GM10266 (cell line): Measurements from ENCODE around the gene ITGB3BP.
"Not testable (repeated sequence)": the region's sequence is repeated elsewhere in the genome, so short reads cannot be mapped to it uniquely, and the experiment has no call there.

Source experiments
- DNase-seq: peaks from one replicate; pipeline ENCODE4 v3.0.0; 2012; ENCODE audit errors: extremely low spot score
- TF ChIP-seq, protein P1 (sequence below): IDR thresholded peaks from 2 replicates; pipeline ENCODE4 v1.5.1; 2012; ENCODE audit warnings: mild to moderate bottlenecking, low read depth; ENCODE audit not compliant: control insufficient read depth, insufficient read depth; ENCODE audit errors: missing control alignments

Gene ITGB3BP, protein sequence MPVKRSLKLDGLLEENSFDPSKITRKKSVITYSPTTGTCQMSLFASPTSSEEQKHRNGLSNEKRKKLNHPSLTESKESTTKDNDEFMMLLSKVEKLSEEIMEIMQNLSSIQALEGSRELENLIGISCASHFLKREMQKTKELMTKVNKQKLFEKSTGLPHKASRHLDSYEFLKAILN

GRCh38 chr1:63522891-63523728 lies at the start of gene ITGB3BP, which contains the start of gene EFCAB7:
ITGB3BP (minus strand) TSS chr1:63523225; CDS start chr1:63523133, 92 bp downstream.
EFCAB7 (plus strand) TSS chr1:63523525; CDS start chr1:63525573, 2,048 bp downstream.
- peak; percentile 65 for DNase-seq
- TF ChIP-seq, protein P1, sequence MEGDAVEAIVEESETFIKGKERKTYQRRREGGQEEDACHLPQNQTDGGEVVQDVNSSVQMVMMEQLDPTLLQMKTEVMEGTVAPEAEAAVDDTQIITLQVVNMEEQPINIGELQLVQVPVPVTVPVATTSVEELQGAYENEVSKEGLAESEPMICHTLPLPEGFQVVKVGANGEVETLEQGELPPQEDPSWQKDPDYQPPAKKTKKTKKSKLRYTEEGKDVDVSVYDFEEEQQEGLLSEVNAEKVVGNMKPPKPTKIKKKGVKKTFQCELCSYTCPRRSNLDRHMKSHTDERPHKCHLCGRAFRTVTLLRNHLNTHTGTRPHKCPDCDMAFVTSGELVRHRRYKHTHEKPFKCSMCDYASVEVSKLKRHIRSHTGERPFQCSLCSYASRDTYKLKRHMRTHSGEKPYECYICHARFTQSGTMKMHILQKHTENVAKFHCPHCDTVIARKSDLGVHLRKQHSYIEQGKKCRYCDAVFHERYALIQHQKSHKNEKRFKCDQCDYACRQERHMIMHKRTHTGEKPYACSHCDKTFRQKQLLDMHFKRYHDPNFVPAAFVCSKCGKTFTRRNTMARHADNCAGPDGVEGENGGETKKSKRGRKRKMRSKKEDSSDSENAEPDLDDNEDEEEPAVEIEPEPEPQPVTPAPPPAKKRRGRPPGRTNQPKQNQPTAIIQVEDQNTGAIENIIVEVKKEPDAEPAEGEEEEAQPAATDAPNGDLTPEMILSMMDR = no peak

DNA sequence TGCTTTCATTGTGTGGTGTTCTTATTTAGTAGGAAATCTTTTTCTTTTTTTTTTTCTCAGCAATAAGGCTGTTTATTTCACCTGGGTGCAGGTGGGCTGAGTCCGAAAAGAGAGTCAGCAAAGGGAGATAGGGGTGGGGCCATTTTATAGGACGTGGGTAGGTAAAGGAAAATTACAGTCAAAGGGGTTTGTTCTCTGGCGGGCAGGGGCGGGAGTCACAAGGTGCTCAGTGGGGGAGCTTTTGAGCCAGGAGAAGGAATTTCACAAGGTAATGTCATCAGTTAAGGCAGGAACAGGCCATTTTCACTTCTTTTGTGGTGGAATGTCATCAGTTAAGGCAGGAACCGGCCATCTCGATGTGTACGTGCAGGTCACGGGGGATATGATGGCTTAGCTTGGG lies 49.7 kb upstream of the ITGB3BP start:
- DNase-seq = not testable (repeated sequence)

- TF ChIP-seq, protein P1 = no peak
- no peak for DNase-seq
These were observed 46.8 kb upstream of the ITGB3BP start for GRCh38 chr1:63569640-63570316.

- no peak for DNase-seq
- TF ChIP-seq, protein P1 = no peak
These were observed 46.0 kb upstream of the ITGB3BP start for GRCh38 chr1:63569068-63569467.

GRCh38 chr1:63563745-63564144 lies 40.7 kb upstream of the ITGB3BP start:
- DNase-seq = no peak
- TF ChIP-seq, protein P1 = no peak

GRCh38 chr1:63559357-63559756 lies 36.3 kb upstream of the ITGB3BP start:
- DNase-seq = no peak
- TF ChIP-seq, protein P1 = no peak

DNA sequence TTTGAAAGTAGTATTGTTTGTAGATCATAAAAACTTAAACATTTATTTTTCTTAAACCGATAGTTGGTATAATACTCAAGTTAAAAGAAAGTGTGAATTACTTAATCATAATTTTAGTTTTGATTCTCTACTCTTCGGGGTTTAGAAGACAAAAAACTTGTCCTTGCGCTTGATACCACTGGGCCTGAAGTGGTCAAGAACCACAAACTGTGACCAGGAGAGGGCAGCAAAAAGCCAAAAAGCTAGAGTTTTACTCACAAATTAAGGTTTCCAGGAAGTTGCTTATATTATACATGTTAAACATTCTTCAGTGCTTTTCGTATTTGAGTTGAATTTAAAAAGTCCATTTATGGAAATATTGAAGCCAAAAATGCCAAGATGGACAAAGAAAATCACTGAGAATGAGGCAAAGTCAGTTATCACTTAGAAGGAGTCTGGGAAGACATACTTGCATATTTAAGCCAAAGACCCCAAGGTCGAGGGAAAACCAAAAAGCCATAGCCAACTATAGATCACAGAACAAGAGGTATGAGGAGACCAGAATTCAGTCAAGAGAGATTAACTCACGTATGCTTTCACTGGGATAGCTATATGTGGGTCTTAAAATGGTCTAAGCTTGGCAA lies 34.5 kb upstream of the ITGB3BP start:
- TF ChIP-seq, protein P1 = peak; percentile 38
- no peak for DNase-seq
